K562 (cell line): ENCODE data around the gene CCDC74B. TPM values are rescaled to one million over a fixed set of nuclear protein-coding genes. Genes with fewer than 3 reads are reported as not detected.
A peak's percentile ranks its signal among the peaks of the same experiment; 100 is the strongest.
"Not testable (repeated sequence)": the region's sequence is repeated elsewhere in the genome, so short reads cannot be mapped to it uniquely, and the experiment has no call there.

Experiments
- ATAC-seq: fragments of 200-7000 bp; cut with Tn5 transposase; 3 replicates; pipeline ENCODE4 v1.9.1; 2020; ENCODE audit warnings: moderate library complexity
- BruUV-seq: library from RNA; stranded (reverse); fragments of 400-500 nt; replicated peaks from 2 replicates; lab custom pipeline; 2021; lab: Mats Ljungman, UMichigan
- CTCF ChIA-PET: fragments of 300-600 bp; formaldehyde crosslinking; extraction: SDS; loops from one replicate; lab custom pipeline; 2021; ENCODE audit warnings: low intra/inter-chr PET ratio; lab: Yijun Ruan, JAX
- POLR2A ChIA-PET: fragments of 300-600, 350-650 bp; sonication (Branson Sonifier 250); formaldehyde crosslinking; extraction: SDS; loops from one replicate; lab custom pipeline; 2021; ENCODE audit warnings: antibody characterized with exemption, inconsistent platforms; lab: Yijun Ruan, JAX
- DNase-seq, 4 experiments: peaks; one replicate each; pipeline versions ENCODE4 v3.0.0 to v3.0.0-alpha.2; 2011 to 2018; ENCODE audit warnings: low spot score in 3 of 4, mixed read lengths in 3 of 4; ENCODE audit errors: extremely low read depth in 1 of 4
- FAIRE-seq: peaks from 2 replicates; lab custom pipeline; 2011; peaks lifted over from hg19 to GRCh38; lab: Jason Lieb, UNC
- H2AFZ ChIP-seq: 2 replicates; pipeline ENCODE4 v1.6.0; 2011; ENCODE audit warnings: low read depth, low read length, control low read depth, inconsistent platforms
- H3K27ac ChIP-seq: fragments of 200-600 bp; 3 replicates; pipeline ENCODE4 v1.8.0; 2011; ENCODE audit warnings: low read depth, mild to moderate bottlenecking, control low read depth, inconsistent platforms, low read length, moderate library complexity, mixed read lengths; ENCODE audit errors: extremely low read depth
- H3K27me3 ChIP-seq, 2 experiments: fragments of 300-600 bp in 1 of 2; 2 replicates in 1 of 2; 3 replicates in 1 of 2; pipeline versions ENCODE4 v1.6.0 to v1.8.0; 2011; ENCODE audit warnings: inconsistent platforms in 2 of 2, low read length in 2 of 2, mild to moderate bottlenecking in 1 of 2, mixed read lengths in 1 of 2, moderate library complexity in 1 of 2; ENCODE audit not compliant: control insufficient read depth in 2 of 2, insufficient read depth in 2 of 2
- H3K36me3 ChIP-seq: fragments of 300-600 bp; 3 replicates; pipeline ENCODE4 v1.8.0; 2011; ENCODE audit warnings: mild to moderate bottlenecking, low read length, inconsistent platforms; ENCODE audit not compliant: control insufficient read depth, insufficient read depth
- H3K4me1 ChIP-seq, 2 experiments: fragments of 200-600 bp in 1 of 2; replicated peaks in 1 of 2; 2 replicates in 1 of 2; 3 replicates in 1 of 2; pipeline versions ENCODE4 v1.5.1 to v1.8.0; 2011; ENCODE audit warnings: inconsistent platforms in 2 of 2, low read length in 2 of 2, mild to moderate bottlenecking in 1 of 2, mixed read lengths in 1 of 2, moderate library complexity in 1 of 2; ENCODE audit not compliant: control insufficient read depth in 2 of 2, insufficient read depth in 2 of 2
- H3K4me2 ChIP-seq: 2 replicates; pipeline ENCODE4 v1.6.1; 2011; ENCODE audit warnings: low read length, control low read depth, inconsistent platforms, mixed read lengths; ENCODE audit not compliant: insufficient read depth
- H3K4me3 ChIP-seq: fragments of 200-600 bp; sonication (generic), shearing (Covaris generic); 2 replicates; pipeline ENCODE4 v1.5.1; 2016; ENCODE audit warnings: control low read depth, inconsistent platforms
- H3K79me2 ChIP-seq: fragments of 200-600 bp; 3 replicates; pipeline ENCODE4 v1.8.0; 2011; ENCODE audit warnings: low read length, inconsistent platforms; ENCODE audit not compliant: control insufficient read depth, insufficient read depth
- H3K9ac ChIP-seq, 2 experiments: 2 replicates each; pipeline versions ENCODE4 v1.6.0 to v1.6.1; 2011; ENCODE audit warnings: low read depth in 2 of 2, low read length in 2 of 2, control low read depth in 1 of 2, inconsistent platforms in 1 of 2, mild to moderate bottlenecking in 1 of 2, mixed read lengths in 1 of 2; ENCODE audit not compliant: insufficient read depth in 1 of 2
- H3K9me1 ChIP-seq: one replicate; pipeline ENCODE4 v1.6.0; 2011; ENCODE audit warnings: inconsistent platforms, mild to moderate bottlenecking, low read length, moderate library complexity; ENCODE audit not compliant: control insufficient read depth, insufficient read depth
- H3K9me3 ChIP-seq: replicated peaks from 2 replicates; pipeline ENCODE4 v1.5.1; 2011; ENCODE audit warnings: low read depth, low read length, inconsistent platforms; ENCODE audit not compliant: control insufficient read depth, insufficient read depth
- H4K20me1 ChIP-seq: replicated peaks from 2 replicates; pipeline ENCODE4 v1.6.1; 2011; ENCODE audit warnings: low read length, inconsistent platforms, mixed read lengths; ENCODE audit not compliant: control insufficient read depth, insufficient read depth
- RBBP5 ChIP-seq: fragments of 200-600 bp; sonication (generic); IDR thresholded peaks from 2 replicates; pipeline ENCODE4 v1.6.1; 2012; ENCODE audit warnings: borderline replicate concordance, mild to moderate bottlenecking, low read length, control low read depth, inconsistent platforms; ENCODE audit not compliant: insufficient read depth, poor library complexity, severe bottlenecking
- RBM25 ChIP-seq: fragments of 200-400 bp; formaldehyde crosslinking; IDR thresholded peaks from 2 replicates; pipeline ENCODE4 v1.6.1; 2018; ENCODE audit warnings: low read length, low read depth, moderate library complexity; ENCODE audit not compliant: severe bottlenecking
- ZNF121 ChIP-seq: sonication (generic); formaldehyde crosslinking; conservative IDR thresholded peaks from 2 replicates; pipeline ENCODE4 v1.8.0; 2022; ENCODE audit warnings: missing genetic modification reagents
- ZNF740 ChIP-seq, 3 experiments: fragments of 200-800 bp in 1 of 3; sonication (Bioruptor generic) in 1 of 3; sonication (generic) in 1 of 3; formaldehyde crosslinking in 1 of 3; IDR thresholded peaks; 2 replicates each; pipeline versions ENCODE4 v1.6.1 to v1.8.0; 2016 to 2022; ENCODE audit warnings: mild to moderate bottlenecking in 2 of 3, missing compliant biosample characterization in 2 of 3, missing genetic modification characterization in 2 of 3, missing genetic modification reagents in 1 of 3
- WGBS: fragments of 100-300 bp; shearing (Covaris generic); methylation state at CpG from one replicate; pipeline ENCODE4 v1.1.6; 2016; ENCODE audit warnings: low coverage, mixed read lengths; ENCODE audit not compliant: insufficient coverage; ENCODE audit errors: missing lambda C conversion rate; 5-methylcytosine and 5-hydroxymethylcytosine counted together
- in situ Hi-C: fragments of 300-500 bp; cut with MboI; formaldehyde crosslinking; loops from 4 replicates; pipeline ENCODE4 v1.15.0; 2018; ENCODE audit warnings: inconsistent platforms, mixed read lengths
- intact Hi-C: fragments of 100-400 bp; cut with micrococcal nuclease; formaldehyde crosslinking; loops from 2 replicates; pipeline ENCODE4 v1.14.2; 2022
- polyA plus RNA-seq, 8 experiments: library from polyadenylated mRNA; depleted of rRNA in 4 of 8; stranded (reverse) in 5 of 8; unstranded in 3 of 8; fragments of >200 nt; fragmentation: Nextera tagmentation in 2 of 8; fragmentation: Illumina TruSeq in 1 of 8; extraction: Ambion mirVana in 2 of 8; extraction: Trizol in 1 of 8; gene quantifications; 2 replicates each; pipeline versions ENCODE4 v1.2.1 to v1.2.3, GENCODE V29; 2011 to 2014; ENCODE audit warnings: inconsistent platforms in 1 of 8, missing spikeins in 1 of 8
- total RNA-seq, 7 experiments: library from RNA; depleted of rRNA in 6 of 7; stranded (reverse); fragments of >200 nt in 6 of 7; fragmentation: Illumina TruSeq in 2 of 7; extraction: Trizol in 2 of 7; gene quantifications; 2 replicates each; pipeline versions ENCODE4 v1.2.1 to v1.2.3, GENCODE V29; 2011 to 2021; ENCODE audit warnings: low replicate concordance in 1 of 7

The CCDC74B gene
- total and polyA plus RNA-seq, 9 of the 15 experiments (the other 6 are each of a cell fraction or from before 2014, with no cell fraction given) = 0.04 to 1.5 (median 0.52) TPM; not detected in 1

- H3K9me3 ChIP-seq, H2AFZ ChIP-seq, H3K4me2 ChIP-seq, intact Hi-C loops, DNase-seq, H3K27me3 ChIP-seq, H3K9me1 ChIP-seq, CTCF ChIA-PET, H3K27ac ChIP-seq, H4K20me1 ChIP-seq, H3K79me2 ChIP-seq, FAIRE-seq, BruUV-seq, ATAC-seq, in situ Hi-C loops, POLR2A ChIA-PET, H3K4me3 ChIP-seq, H3K9ac ChIP-seq: not testable (repeated sequence)
- Histone ChIP-seq H3K4me1 (peaks cover 0 to 12% of the 10 kb centered on the region in 2 experiments; a peak in 2 of 5 replicates), H3K36me3 (peaks cover 77% of the 10 kb centered on the region)
- 74% methylated on average over 3 of the region's 3 CpGs for WGBS
These were observed 21.7 kb upstream of the CCDC74B start for GRCh38 chr2:130166611-130167010.

- Histone ChIP-seq H3K4me3 (no peak overlapping the region), H3K4me2 (no peak overlapping the region), H3K9me1 (no peaks in the 10 kb centered on the region), H3K27ac (no peak overlapping the region), H2AFZ (no peak overlapping the region), H3K4me1 (peaks cover 0 to 23% of the 10 kb centered on the region in 2 experiments; a peak in 2 of 5 replicates), H4K20me1 (no peaks in the 10 kb centered on the region), H3K9me3 (no peaks in the 10 kb centered on the region), H3K9ac (no peak overlapping the region), H3K36me3 (peaks cover 69% of the 10 kb centered on the region), H3K27me3 (no peaks in the 10 kb centered on the region), H3K79me2 (no peaks in the 10 kb centered on the region)
- ChIA-PET POLR2A (no interaction called here), CTCF (no interaction called here)
- FAIRE-seq = no peak
- WGBS = 97% methylated on average over 8 of the region's 8 CpGs
- in situ Hi-C loops = no loop called here
- BruUV-seq = no TSS peak
- DNase-seq = no peak
- no peak for TF ChIP-seq RBBP5
- peak; percentile 29 for TF ChIP-seq RBM25
- TF ChIP-seq ZNF740 (CRISPR knock-in tag; IDR thresholded peaks at IDR 0.05) = no peak
- no peak for TF ChIP-seq ZNF740 (tag; IDR thresholded peaks at IDR 0.05)
- peak; percentile 75 for TF ChIP-seq ZNF121 (CRISPR knock-in tag)
- no peak for ATAC-seq
- intact Hi-C loops = no loop called here
These were observed 20.5 kb upstream of the CCDC74B start for GRCh38 chr2:130165293-130166016.
